NCI-H2196 (cell line): ENCODE data around the gene ZNF584.
"Not testable (repeated sequence)": the region's sequence is repeated elsewhere in the genome, so short reads cannot be mapped to it uniquely, and the experiment has no call there.

Experiments
- DNase-seq: peaks from one replicate; lab custom pipeline; 2025; ENCODE audit not compliant: unreplicated experiment; lab: John Stamatoyannopoulos, UW

ZNF584 gene

DNA sequence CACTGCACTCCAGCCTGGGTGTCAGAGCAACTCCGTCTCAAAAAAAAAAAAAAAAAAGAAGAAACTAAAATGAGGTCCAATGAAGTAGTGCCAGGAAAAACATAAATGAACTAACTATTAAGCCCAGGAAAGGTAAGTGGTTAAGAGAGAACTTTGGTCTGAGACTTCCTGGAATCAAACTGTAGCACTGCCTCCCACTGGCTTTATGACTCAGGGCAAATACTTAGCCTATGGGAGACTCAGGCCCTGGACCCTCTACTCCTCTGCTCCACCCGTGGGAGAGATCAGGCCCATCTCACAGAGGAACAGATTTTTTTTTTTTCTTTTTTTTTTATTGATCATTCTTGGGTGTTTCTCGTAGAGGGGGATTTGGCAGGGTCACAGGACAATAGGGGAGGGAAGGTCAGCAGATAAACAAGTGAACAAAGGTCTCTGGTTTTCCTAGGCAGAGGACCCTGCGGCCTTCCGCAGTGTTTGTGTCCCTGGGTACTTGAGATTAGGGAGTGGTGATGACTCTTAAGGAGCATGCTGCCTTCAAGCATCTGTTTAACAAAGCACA lies 4.5 kb upstream of the ZNF584 start:
- DNase-seq, result not testable (repeated sequence)

GRCh38 chr19:58406818-58407657 lies 1.4 kb upstream of the ZNF584 start:
- no peak for DNase-seq

DNA sequence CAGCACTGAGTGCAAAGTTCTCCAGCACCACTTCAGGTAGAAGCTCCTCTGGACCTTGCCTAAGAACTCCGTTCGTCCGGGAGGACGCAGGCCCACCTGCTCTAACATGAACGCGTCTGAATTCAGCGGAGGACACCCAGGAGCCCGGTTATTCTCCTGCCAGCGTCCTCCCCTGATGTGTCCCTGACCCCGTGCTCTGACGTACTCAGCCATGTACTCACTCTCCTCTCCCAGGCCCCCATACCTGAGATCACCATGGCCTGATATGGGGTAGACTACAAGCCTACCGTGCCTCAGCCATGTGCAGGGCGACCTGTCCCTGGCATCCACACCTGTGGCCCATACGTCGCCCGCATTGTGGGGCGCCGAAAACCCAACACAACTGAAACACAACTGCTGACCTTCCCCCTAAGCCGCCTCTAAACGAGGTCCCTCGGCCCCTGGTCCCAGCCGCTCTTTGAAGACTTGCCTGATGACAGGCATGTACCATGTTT lies 744 bp upstream of the ZNF584 start:
- DNase-seq, result no peak

GRCh38 chr19:58409010-58409790 lies 751 bp downstream of the ZNF584 start:
- peak; percentile 15 for DNase-seq

DNA sequence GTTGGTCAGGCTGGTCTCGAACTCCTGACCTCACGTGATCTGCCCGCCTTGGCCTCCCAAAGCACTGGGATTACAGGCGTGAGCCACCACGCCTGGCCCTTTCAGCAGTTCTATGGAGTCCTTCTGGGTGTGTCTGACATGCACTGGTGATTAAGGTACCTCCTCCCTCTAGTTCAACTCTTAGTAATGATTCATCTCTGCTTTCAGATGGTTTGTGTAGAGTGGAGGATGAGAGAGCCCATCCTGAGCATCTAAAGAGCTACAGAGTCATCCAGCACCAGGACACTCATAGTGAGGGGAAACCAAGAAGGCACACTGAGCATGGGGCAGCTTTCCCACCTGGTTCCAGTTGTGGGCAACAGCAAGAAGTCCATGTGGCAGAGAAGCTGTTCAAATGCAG lies 8.2 kb downstream of the ZNF584 start:
- DNase-seq, result no peak

- no peak for DNase-seq
Measured at GRCh38 chr19:58417071-58417470, 8.6 kb downstream of the ZNF584 start.

GRCh38 chr19:58428617-58429016 lies 20.2 kb downstream of the ZNF584 start:
- DNase-seq, result no peak

GRCh38 chr19:58429745-58430144 lies 21.3 kb downstream of the ZNF584 start:
- DNase-seq, result no peak

GRCh38 chr19:58434217-58434616 lies 25.8 kb downstream of the ZNF584 start:
- DNase-seq, result no peak

- DNase-seq, result peak; percentile 83
Measured at GRCh38 chr19:58439576-58440554, 31.4 kb downstream of the ZNF584 start, which contains the start of gene ZNF132. ZNF132 (minus strand) TSS chr19:58440153; CDS start chr19:58439821, 332 bp downstream.

GRCh38 chr19:58440556-58440955 lies 32.1 kb downstream of the ZNF584 start:
- DNase-seq, result no peak

DNA sequence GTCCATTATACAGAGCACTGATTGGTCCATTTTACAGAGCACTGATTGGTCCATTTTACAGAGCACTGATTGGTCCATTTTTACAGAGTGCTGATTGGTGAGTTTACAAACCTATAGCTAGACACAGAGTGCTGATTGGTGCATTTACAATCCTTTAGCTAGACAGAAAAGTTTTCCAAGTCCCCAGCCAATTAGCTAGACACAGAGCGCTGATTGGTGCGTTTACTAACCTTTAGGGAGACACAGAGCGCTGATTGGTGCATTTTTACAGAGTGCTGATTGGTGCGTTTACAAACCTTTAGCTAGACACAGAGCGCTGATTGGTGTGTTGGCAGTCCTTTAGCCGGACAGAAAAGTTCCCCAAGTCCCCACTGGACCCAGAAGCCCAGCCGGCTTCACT lies 34.5 kb downstream of the ZNF584 start:
- not testable (repeated sequence) for DNase-seq

DNA sequence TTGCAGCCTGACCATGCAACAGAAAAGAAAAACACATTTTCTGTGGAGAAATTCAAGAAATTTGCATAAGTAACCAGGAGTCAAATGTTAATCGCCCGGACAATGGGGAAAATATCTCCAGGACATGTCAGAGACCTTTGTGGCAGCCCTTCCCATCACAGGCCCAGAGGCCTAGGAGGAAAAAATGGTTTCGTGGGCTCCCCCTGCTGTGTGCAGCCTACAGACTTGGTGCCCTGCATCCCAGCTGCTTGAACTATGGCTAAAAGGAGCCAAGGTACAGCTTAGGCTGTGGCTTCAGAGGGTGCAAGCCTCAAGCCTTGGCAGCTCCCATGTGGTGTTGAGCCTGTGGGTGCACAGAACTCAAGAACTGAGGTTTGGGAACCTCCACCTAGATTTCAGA lies 40.4 kb downstream of the ZNF584 start:
- not testable (repeated sequence) for DNase-seq

- not testable (repeated sequence) for DNase-seq
Measured at GRCh38 chr19:58449980-58450379, 41.5 kb downstream of the ZNF584 start.

DNA sequence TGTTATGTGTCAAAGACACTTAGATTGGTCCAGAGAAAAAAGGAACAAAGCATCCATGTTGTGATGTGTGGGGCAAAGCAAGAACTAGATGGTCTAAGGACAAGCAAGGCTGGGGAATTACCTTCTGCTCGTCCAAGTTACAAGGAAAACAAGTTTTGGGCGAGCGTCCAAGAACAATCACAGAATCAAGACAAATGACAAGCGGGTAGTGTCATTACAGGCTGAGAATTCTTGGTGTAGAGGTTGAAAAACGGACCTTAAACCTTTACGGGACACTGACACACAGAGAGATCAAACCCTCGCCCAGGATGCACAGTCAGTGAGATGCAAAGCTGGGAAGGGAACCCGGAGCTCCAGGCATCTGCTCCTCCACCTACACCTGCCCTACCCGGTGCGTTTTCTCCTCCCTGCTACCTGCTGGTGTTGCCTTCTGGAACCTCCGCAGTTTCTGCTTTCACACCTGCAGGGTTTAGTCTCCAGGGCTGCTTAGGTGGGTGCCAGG lies 42.5 kb downstream of the ZNF584 start:
- peak; percentile 60 for DNase-seq

DNA sequence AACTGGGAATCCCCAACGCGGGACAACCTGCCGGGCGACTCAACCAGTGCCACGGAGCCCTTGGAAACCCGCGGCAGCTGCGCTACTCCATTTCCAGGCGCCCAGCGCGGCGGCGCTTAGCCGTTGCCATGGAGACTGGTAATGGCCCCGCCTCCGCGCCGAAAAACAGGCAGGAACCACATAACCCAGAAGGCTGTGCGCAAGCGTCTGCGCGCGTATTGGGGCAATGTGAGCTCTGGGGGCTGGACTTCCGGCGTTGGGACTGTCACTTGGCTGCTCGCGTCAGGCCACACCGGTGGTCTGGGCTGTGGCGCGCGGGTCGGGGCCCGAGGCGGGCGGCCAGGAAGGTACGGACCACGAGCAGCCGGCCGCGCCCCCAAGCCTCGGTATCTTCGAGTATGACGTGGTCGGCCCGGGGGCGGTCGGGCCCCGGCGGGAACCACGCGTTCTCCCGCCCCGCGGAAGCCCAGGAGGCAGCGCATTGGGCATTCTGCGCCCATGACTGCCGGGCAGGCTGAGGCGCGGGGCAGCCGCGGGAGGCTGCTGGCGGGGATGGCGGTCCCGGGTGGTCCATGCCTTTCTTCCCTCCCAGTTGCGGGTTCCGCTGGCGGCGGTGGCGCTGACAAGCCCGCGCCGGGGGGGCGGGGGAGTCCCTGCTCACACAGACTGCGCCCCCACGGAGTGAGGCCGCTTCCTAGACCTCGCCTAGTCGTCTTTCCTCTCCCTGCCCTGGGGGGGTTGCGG lies 43.1 kb downstream of the ZNF584 start, which contains the start of gene ZNF324B:
Gene ZNF324B, plus strand, starts transcription at position 265 of the 744 bp plus-strand sequence. CDS start 2,080 bp downstream, outside the sequence.
- peak; percentile 95 for DNase-seq

DNA sequence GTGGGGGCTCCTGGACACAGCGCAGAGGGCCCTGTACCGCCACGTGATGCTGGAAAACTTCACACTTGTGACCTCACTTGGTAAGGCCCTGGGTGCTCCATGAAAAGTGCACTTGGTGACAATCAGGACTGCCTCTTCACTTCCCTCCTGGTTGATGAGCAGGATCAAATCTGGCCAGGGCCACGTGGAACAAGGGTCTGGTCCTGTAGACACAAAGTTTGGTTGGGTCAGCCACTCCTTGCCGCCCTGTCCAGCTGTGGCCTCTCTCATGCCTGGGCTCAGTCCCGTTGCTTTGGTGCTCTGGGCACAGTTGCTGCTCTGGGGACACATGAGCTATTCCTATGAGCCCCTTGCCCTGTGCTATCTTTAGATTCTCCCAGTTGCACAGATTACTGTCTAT lies 45.3 kb downstream of the ZNF584 start:
- DNase-seq, result no peak

DNA sequence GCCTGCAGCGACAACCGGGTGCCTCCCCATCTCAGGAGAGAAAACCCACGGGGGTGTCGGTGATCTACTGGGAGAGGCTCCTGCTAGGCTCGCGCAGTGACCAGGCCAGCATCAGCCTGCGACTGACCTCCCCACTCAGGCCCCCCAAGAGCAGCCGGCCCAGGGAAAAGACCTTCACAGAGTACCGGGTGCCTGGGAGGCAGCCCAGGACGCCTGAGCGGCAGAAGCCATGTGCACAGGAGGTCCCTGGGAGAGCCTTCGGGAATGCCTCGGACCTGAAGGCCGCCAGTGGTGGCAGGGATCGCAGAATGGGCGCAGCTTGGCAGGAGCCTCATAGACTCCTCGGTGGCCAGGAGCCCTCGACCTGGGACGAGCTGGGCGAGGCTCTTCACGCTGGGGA lies 46.9 kb downstream of the ZNF584 start:
- DNase-seq, result no peak

DNA sequence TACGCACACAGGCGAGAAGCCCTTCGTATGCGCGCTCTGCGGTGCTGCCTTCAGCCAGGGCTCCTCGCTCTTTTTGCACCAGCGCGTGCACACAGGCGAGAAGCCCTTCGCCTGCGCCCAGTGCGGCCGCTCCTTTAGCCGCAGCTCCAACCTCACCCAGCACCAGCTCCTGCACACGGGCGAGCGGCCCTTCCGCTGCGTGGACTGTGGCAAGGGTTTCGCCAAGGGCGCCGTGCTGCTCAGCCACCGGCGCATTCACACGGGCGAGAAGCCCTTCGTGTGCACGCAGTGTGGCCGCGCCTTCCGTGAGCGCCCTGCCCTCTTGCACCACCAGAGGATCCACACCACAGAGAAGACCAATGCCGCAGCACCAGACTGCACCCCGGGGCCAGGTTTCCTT lies 47.7 kb downstream of the ZNF584 start:
- no peak for DNase-seq
